Sigmoid colon (tissue), 7 donors: Measurements from ENCODE around the gene S100A5. TPM values are rescaled to one million over a fixed set of nuclear protein-coding genes. Genes with fewer than 3 reads are reported as not detected.

Experiments used
- DNase-seq: peaks from one replicate; pipeline ENCODE4 v3.0.0-alpha.2; 2019
- H3K27ac ChIP-seq, 4 donors: fragments of 200-600 bp; sonication (generic); one replicate each; pipeline ENCODE4 v1.5.1; 2016 to 2019; ENCODE audit warnings: mild to moderate bottlenecking in 1 of 4
- H3K27me3 ChIP-seq, 3 donors: fragments of 200-600 bp; sonication (generic); one replicate each; pipeline ENCODE4 v1.5.1; 2019; ENCODE audit warnings: mild to moderate bottlenecking in 1 of 3
- H3K36me3 ChIP-seq, 4 donors: fragments of 200-600 bp; sonication (generic); one replicate each; pipeline ENCODE4 v1.5.1; 2016 to 2019
- H3K4me1 ChIP-seq, 4 donors: fragments of 200-600 bp; sonication (generic); one replicate each; pipeline ENCODE4 v1.5.1; 2017 to 2019
- H3K4me3 ChIP-seq, 4 donors: fragments of 200-600 bp; sonication (generic); one replicate each; pipeline ENCODE4 v1.5.1; 2017 to 2019; ENCODE audit warnings: mild to moderate bottlenecking in 2 of 4, moderate library complexity in 1 of 4
- H3K9me3 ChIP-seq, 4 donors: fragments of 200-600 bp in 3 of 4; sonication (generic) in 3 of 4; one replicate each; pipeline versions ENCODE4 v1.5.1 to v1.6.1; 2013 to 2019
- EP300 ChIP-seq, 4 donors: sonication (generic); formaldehyde crosslinking; IDR thresholded peaks; one replicate each; pipeline ENCODE4 v1.6.1; 2017; ENCODE audit warnings: antibody characterized with exemption in 4 of 4
- POLR2A ChIP-seq, 2 donors: fragments of 450-650 bp; IDR thresholded peaks; one replicate each; pipeline ENCODE4 v1.6.1; 2016; ENCODE audit warnings: antibody characterized with exemption in 2 of 2, mild to moderate bottlenecking in 2 of 2, moderate library complexity in 2 of 2
- POLR2AphosphoS5 ChIP-seq, 4 donors: sonication (generic); formaldehyde crosslinking; IDR thresholded peaks; one replicate each; pipeline ENCODE4 v1.6.1; 2017; ENCODE audit warnings: antibody characterized with exemption in 4 of 4
- WGBS, 2 donors: extraction: QIAGEN DNeasy Blood & Tissue Kit; methylation state at CpG; one replicate each; pipeline ENCODE4 v1.1.7; 2013; 5-methylcytosine and 5-hydroxymethylcytosine counted together
- intact Hi-C: fragments of 100-400 bp; cut with DNase I; formaldehyde crosslinking; loops from one replicate; pipeline ENCODE4 v1.15.1; 2023
- polyA plus RNA-seq, 3 donors: library from polyadenylated mRNA; stranded (reverse); fragments of 200-250 nt; gene quantifications; one replicate each; pipeline ENCODE4 v1.2.3, GENCODE V29; 2013
- total RNA-seq, 4 donors: library from RNA; depleted of rRNA; stranded (reverse); fragments of >200 nt; gene quantifications; one replicate each; pipeline ENCODE4 v1.1.0, GENCODE V29; 2016
- TF ChIP-seq, protein P1 (sequence below), 4 experiments: fragments of 450-650 bp in 3 of 4; fragments of 200-600 bp in 1 of 4; IDR thresholded peaks; one replicate each; pipeline ENCODE4 v1.5.1; 2016 to 2019; ENCODE audit warnings: antibody characterized with exemption in 4 of 4, mild to moderate bottlenecking in 3 of 4, moderate library complexity in 2 of 4
- donor health status: healthy with polysubstance abuse.
- donor health status: Bipolar disorder and iron deficiency.
- donor health status: healthy.

Gene S100A5
- total and polyA plus RNA-seq, 7 donors: not detected

DNA sequence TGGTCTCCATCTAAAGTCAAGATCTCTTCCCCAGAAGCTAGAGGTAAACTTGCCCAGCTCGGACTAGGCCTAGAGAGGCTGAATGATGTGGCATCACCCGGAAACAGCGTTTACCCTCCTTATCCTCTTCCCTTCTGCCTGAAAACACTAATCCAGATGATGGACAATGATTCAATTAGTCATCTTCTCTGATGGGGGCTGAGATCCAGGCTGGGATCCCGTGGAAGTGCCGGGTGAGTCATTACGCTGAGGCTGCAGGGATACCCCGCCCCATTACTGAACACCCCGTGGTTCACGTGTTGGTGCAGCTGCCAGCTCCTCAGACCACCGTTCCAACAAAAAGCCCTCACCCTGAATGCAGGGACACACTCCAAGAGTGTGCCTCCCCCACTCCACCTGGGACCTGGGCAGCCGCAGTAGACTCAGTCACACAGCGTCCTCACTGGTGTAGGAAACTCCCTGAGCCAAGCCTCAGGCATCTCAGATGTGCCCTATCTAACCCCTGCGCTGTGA is 7.0 kb downstream of the S100A5 start:
- TF ChIP-seq POLR2AphosphoS5 (IDR thresholded peaks at IDR 0.05) (peak in 1 of 4 donors; percentile 70), EP300 (IDR thresholded peaks at IDR 0.05) (peak in 1 of 4 donors; percentile 44), POLR2A (IDR thresholded peaks at IDR 0.05) (no peak)
- 14 to 56% methylated on average over 13 of the region's 13 CpGs for WGBS, 2 donors
- peak overlapping the region; percentile 98 to 99 (median 99) for H3K27ac ChIP-seq
- peaks cover 0 to 44% (median 38%) of the 10 kb centered on the region in 4 donors for H3K4me1 ChIP-seq
- no peaks in the 10 kb centered on the region for H3K36me3 ChIP-seq
- H3K9me3 ChIP-seq: no peaks in the 10 kb centered on the region
- H3K4me3 ChIP-seq: peak overlapping the region; percentile 84 to 92 (median 91)
- DNase-seq: peak; percentile 85
- H3K27me3 ChIP-seq: no peaks in the 10 kb centered on the region
- intact Hi-C loops: loop anchor here (1.0 to 5.0 kb wide), 3 partner anchors 23 to 79 kb away; partner anchors contain the start of gene S100A16

- Histone ChIP-seq H3K4me1 (peaks cover 0 to 44% (median 38%) of the 10 kb centered on the region in 4 donors), H3K9me3 (no peaks in the 10 kb centered on the region), H3K27ac (peak overlapping the region; percentile 98 to 99 (median 99)), H3K36me3 (no peaks in the 10 kb centered on the region), H3K27me3 (no peaks in the 10 kb centered on the region), H3K4me3 (peak overlapping the region; percentile 84 to 92 (median 91))
- intact Hi-C loops: loop anchor here (1.0 to 5.0 kb wide), 3 partner anchors 22 to 79 kb away; partner anchors contain the start of gene S100A16
- 5 to 21% methylated on average over 34 of the region's 34 CpGs for WGBS, 2 donors
- DNase-seq: peak; percentile 96
- TF ChIP-seq POLR2A (IDR thresholded peaks at IDR 0.05) (peak in 1 of 2 donors; percentile 42), EP300 (IDR thresholded peaks at IDR 0.05) (peak in 1 of 4 donors; percentile 23), POLR2AphosphoS5 (IDR thresholded peaks at IDR 0.05) (peak; percentile 28 to 78 (median 68))
- TF ChIP-seq, protein P1, sequence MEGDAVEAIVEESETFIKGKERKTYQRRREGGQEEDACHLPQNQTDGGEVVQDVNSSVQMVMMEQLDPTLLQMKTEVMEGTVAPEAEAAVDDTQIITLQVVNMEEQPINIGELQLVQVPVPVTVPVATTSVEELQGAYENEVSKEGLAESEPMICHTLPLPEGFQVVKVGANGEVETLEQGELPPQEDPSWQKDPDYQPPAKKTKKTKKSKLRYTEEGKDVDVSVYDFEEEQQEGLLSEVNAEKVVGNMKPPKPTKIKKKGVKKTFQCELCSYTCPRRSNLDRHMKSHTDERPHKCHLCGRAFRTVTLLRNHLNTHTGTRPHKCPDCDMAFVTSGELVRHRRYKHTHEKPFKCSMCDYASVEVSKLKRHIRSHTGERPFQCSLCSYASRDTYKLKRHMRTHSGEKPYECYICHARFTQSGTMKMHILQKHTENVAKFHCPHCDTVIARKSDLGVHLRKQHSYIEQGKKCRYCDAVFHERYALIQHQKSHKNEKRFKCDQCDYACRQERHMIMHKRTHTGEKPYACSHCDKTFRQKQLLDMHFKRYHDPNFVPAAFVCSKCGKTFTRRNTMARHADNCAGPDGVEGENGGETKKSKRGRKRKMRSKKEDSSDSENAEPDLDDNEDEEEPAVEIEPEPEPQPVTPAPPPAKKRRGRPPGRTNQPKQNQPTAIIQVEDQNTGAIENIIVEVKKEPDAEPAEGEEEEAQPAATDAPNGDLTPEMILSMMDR (IDR thresholded peaks at IDR 0.05): peak; percentile 86 to 98 (median 92)
Observed at GRCh38 chr1:153532769-153533599, 7.8 kb downstream of the S100A5 start.

GRCh38 chr1:153532181-153532580 is 8.6 kb downstream of the S100A5 start:
- H3K9me3 ChIP-seq: no peaks in the 10 kb centered on the region
- intact Hi-C loops: loop anchor here (2.0 to 5.0 kb wide), 2 partner anchors 21 to 80 kb away; partner anchors contain the start of gene S100A16
- H3K36me3 ChIP-seq: no peaks in the 10 kb centered on the region
- no peaks in the 10 kb centered on the region for H3K27me3 ChIP-seq
- WGBS, 2 donors: 10 to 65% methylated on average over 2 of the region's 2 CpGs
- H3K4me3 ChIP-seq: no peak overlapping the region
- no peak for TF ChIP-seq POLR2A (IDR thresholded peaks at IDR 0.05)
- TF ChIP-seq, protein P1 (IDR thresholded peaks at IDR 0.05): no peak
- TF ChIP-seq POLR2AphosphoS5 (IDR thresholded peaks at IDR 0.05): no peak
- TF ChIP-seq EP300 (IDR thresholded peaks at IDR 0.05): no peak
- H3K4me1 ChIP-seq: peaks cover 0 to 48% (median 43%) of the 10 kb centered on the region in 4 donors
- H3K27ac ChIP-seq: peak overlapping the region; percentile 98 to 99 (median 99)
- peak; percentile 41 for DNase-seq

DNA sequence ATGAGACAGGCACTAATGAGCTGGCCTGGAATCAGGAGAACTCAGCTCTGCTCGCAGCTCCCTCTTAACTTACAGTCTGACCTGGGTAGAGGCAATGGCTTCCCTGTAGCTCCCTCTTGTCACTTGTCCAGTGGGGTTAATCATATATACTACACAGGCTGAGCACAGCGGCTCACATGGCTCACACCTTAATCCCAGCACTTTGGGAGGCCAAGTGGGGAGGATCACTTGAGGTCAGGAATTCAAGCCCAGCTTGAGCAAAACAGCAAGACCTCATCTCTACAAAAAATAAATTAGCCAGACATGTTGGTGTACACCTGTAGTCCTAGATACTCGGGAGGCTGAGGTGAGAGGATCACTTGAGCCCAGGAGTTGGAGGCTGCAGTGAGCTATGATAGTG is 9.1 kb downstream of the S100A5 start:
- intact Hi-C loops: loop anchor here (2.0 to 5.0 kb wide), 3 partner anchors 21 to 103 kb away; partner anchors contain the start of genes CHTOP and S100A16
- peaks cover 0 to 50% (median 44%) of the 10 kb centered on the region in 4 donors for H3K4me1 ChIP-seq
- peak overlapping the region in 3 of 4 donors; percentile 26 to 99 (median 98) for H3K27ac ChIP-seq

More for the DNA sequence above, 9.1 kb downstream of the S100A5 start:
- Histone ChIP-seq H3K9me3 (no peaks in the 10 kb centered on the region), H3K36me3 (no peaks in the 10 kb centered on the region), H3K27me3 (no peaks in the 10 kb centered on the region), H3K4me3 (no peak overlapping the region)
- whole genome bisulfite sequencing, 2 donors: 89 to 91% methylated on average over 3 of the region's 3 CpGs
- DNase-seq: peak; percentile 22
- TF ChIP-seq EP300 (IDR thresholded peaks at IDR 0.05): no peak
- no peak for TF ChIP-seq POLR2A (IDR thresholded peaks at IDR 0.05)
- TF ChIP-seq POLR2AphosphoS5 (IDR thresholded peaks at IDR 0.05): no peak
- TF ChIP-seq, protein P1 (IDR thresholded peaks at IDR 0.05): no peak
